GM12891 (cell line): Measurements from ENCODE around the gene CCDC86.

Experiments used
- POLR2A ChIP-seq: IDR thresholded peaks from 2 replicates; pipeline ENCODE4 v1.6.1; 2011; ENCODE audit warnings: low read depth, low read length, control low read depth
- POLR2AphosphoS5 ChIP-seq: IDR thresholded peaks from 2 replicates; pipeline ENCODE4 v1.6.1; 2011; ENCODE audit warnings: low read depth, low read length, control low read depth
- TAF1 ChIP-seq: IDR thresholded peaks from 2 replicates; pipeline ENCODE4 v1.6.1; 2011; ENCODE audit warnings: low read depth, low read length, control low read depth

DNA sequence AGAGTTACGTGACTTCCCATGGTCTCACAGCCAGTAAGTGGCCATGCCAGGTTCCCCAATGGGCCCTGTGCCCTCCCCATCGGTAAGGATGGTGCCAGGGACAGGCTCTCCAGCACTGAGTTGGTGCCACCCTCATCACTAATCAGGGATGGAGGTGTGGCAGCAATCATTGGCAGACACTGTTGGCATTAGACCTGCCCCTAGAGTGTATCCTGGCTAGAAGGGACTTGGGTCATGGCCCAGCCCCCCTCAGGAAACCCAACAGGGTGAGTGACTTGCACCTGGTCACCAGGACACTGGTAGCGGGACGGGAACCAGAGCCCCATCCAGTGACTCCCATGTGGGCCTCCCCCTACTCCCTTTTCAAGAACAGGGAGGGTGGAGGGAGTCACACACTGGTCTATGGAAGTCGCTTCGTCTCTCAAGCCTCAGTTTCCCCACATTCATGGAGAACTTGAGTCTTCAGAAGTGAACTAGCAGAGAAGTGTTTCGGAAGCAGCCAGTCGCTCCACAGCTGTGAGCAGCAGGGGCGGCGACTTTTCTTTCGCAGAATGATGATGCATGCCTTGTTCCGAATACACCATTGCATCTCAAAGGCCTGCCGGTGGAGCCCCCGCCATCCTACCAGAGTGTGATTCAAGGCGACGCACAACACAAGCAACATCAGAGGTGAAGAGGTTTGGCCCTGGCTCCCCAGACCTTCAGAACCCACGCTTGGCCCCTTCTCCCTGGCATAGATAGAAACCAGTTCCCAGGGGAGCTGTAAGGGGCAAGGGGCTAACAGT is 43.9 kb upstream of the CCDC86 start:
- TF ChIP-seq POLR2A (no peak), POLR2AphosphoS5 (no peak), TAF1 (no peak)
